ENCODE data around the gene ZNF581.

Gene ZNF581

GRCh38 chr19:55644191-55644833 lies 863 bp downstream of the ZNF581 start:
- no peak for DNase-seq (ENCODE audit: insufficient read length, low spot score)
- no peak for TF ChIP-seq POLR2A (IDR thresholded peaks at IDR 0.05; ENCODE audit: low read depth, low read length)
- no peak for FAIRE-seq

GRCh38 chr19:55644842-55645511 lies 1.5 kb downstream of the ZNF581 start:
- FAIRE-seq = no peak
- 0 out of 2 replicates have a peak, but pooled peaks have one; percentile 11 for TF ChIP-seq POLR2A (IDR thresholded peaks at IDR 0.05; ENCODE audit: low read depth, low read length)
- no peak for DNase-seq (ENCODE audit: insufficient read length, low spot score)

- no peak for TF ChIP-seq POLR2A (IDR thresholded peaks at IDR 0.05; ENCODE audit: low read depth, low read length)
- DNase-seq (ENCODE audit: insufficient read length, low spot score) = no peak
- no peak for FAIRE-seq
Measured at GRCh38 chr19:55645512-55645881, 2.0 kb downstream of the ZNF581 start.

- DNase-seq (ENCODE audit: insufficient read length, low spot score) = no peak
- no peak for FAIRE-seq
Measured at GRCh38 chr19:55646889-55647731, 3.7 kb downstream of the ZNF581 start.

GRCh38 chr19:55647732-55648584 lies 4.5 kb downstream of the ZNF581 start, which contains the start of gene CCDC106:
Gene CCDC106 (plus strand): TSS chr19:55648212. CDS start chr19:55649047, 835 bp downstream.
- DNase-seq (ENCODE audit: insufficient read length, low spot score) (no peak), FAIRE-seq (no peak)
- TF ChIP-seq POLR2A (IDR thresholded peaks at IDR 0.05; ENCODE audit: low read depth, low read length) = no peak

More at GRCh38 chr19:55646889-55647731, 3.7 kb downstream of the ZNF581 start:
- TF ChIP-seq POLR2A (IDR thresholded peaks at IDR 0.05; ENCODE audit: low read depth, low read length) = no peak

GRCh38 chr19:55648585-55649267 lies 5.3 kb downstream of the ZNF581 start:
- DNase-seq (ENCODE audit: insufficient read length, low spot score) (no peak), FAIRE-seq (no peak)
- TF ChIP-seq POLR2A (IDR thresholded peaks at IDR 0.05; ENCODE audit: low read depth, low read length) = no peak

GRCh38 chr19:55649268-55650125 lies 6.0 kb downstream of the ZNF581 start:
- FAIRE-seq = no peak
- no peak for TF ChIP-seq POLR2A (IDR thresholded peaks at IDR 0.05; ENCODE audit: low read depth, low read length)
- no peak for DNase-seq (ENCODE audit: insufficient read length, low spot score)

GRCh38 chr19:55650126-55650557 lies 6.7 kb downstream of the ZNF581 start:
- FAIRE-seq (no peak), DNase-seq (ENCODE audit: insufficient read length, low spot score) (no peak)
- TF ChIP-seq POLR2A (IDR thresholded peaks at IDR 0.05; ENCODE audit: low read depth, low read length) = no peak

GRCh38 chr19:55650602-55651230 lies 7.3 kb downstream of the ZNF581 start:
- FAIRE-seq (no peak), DNase-seq (ENCODE audit: insufficient read length, low spot score) (no peak)
- TF ChIP-seq POLR2A (IDR thresholded peaks at IDR 0.05; ENCODE audit: low read depth, low read length) = no peak

- TF ChIP-seq POLR2A (IDR thresholded peaks at IDR 0.05; ENCODE audit: low read depth, low read length) = no peak
- FAIRE-seq = no peak
- DNase-seq (ENCODE audit: insufficient read length, low spot score) = no peak
Measured at GRCh38 chr19:55651236-55651635, 7.8 kb downstream of the ZNF581 start.

- FAIRE-seq (no peak), DNase-seq (ENCODE audit: insufficient read length, low spot score) (no peak)
- no peak for TF ChIP-seq POLR2A (IDR thresholded peaks at IDR 0.05; ENCODE audit: low read depth, low read length)
Measured at GRCh38 chr19:55652311-55653128, 9.1 kb downstream of the ZNF581 start.
